Parathyroid adenoma (tissue), 2 donors: Measurements from ENCODE around the gene NIN.

Source experiments
- H2AFZ ChIP-seq: fragments of 300-600 bp; sonication (generic); one replicate; pipeline ENCODE4 v1.7.0; 2017; ENCODE audit warnings: antibody characterized with exemption, mild to moderate bottlenecking
- H3K27ac ChIP-seq: fragments of 300-600 bp; sonication (generic); one replicate; pipeline ENCODE4 v1.7.0; 2017
- H3K27me3 ChIP-seq: fragments of 300-600 bp; sonication (generic); one replicate; pipeline ENCODE4 v1.7.0; 2017; ENCODE audit warnings: low read length; ENCODE audit not compliant: control insufficient read depth, insufficient read depth
- H3K36me3 ChIP-seq: fragments of 300-600 bp; sonication (generic); one replicate; pipeline ENCODE4 v1.7.0; 2017; ENCODE audit warnings: low read length; ENCODE audit not compliant: control insufficient read depth, insufficient read depth
- H3K4me1 ChIP-seq: fragments of 300-600 bp; sonication (generic); one replicate; pipeline ENCODE4 v1.7.0; 2017; ENCODE audit warnings: control low read depth
- H3K4me2 ChIP-seq: fragments of 300-600 bp; sonication (generic); one replicate; pipeline ENCODE4 v1.7.0; 2017; ENCODE audit warnings: low read length
- H3K4me3 ChIP-seq: fragments of 300-600 bp; sonication (generic); one replicate; pipeline ENCODE4 v1.7.0; 2017; ENCODE audit warnings: low read depth, low read length
- H3K79me2 ChIP-seq: fragments of 300-600 bp; sonication (generic); one replicate; pipeline ENCODE4 v1.7.0; 2017; ENCODE audit warnings: control low read depth
- H3K9ac ChIP-seq: fragments of 300-600 bp; sonication (generic); one replicate; pipeline ENCODE4 v1.7.0; 2017; ENCODE audit warnings: mild to moderate bottlenecking
- H3K9me3 ChIP-seq: fragments of 300-600 bp; sonication (generic); one replicate; pipeline ENCODE4 v1.7.0; 2017; ENCODE audit warnings: low read length; ENCODE audit not compliant: control insufficient read depth
- CTCF ChIP-seq: fragments of 300-600 bp; sonication (generic); IDR thresholded peaks from one replicate; pipeline ENCODE4 v1.7.0; 2017; ENCODE audit warnings: antibody characterized with exemption, mild to moderate bottlenecking
- donor health status: primary hyperparathyroidism.

NIN gene

GRCh38 chr14:50860478-50861086 lies 29.6 kb upstream of the NIN start:
- Histone ChIP-seq H3K9ac (no peak overlapping the region), H3K4me3 (peak overlapping the region; percentile 73), H3K36me3 (no peaks in the 10 kb centered on the region), H2AFZ (peak overlapping the region; percentile 66), H3K79me2 (no peaks in the 10 kb centered on the region), H3K4me1 (no peaks in the 10 kb centered on the region), H3K4me2 (peak overlapping the region; percentile 99), H3K9me3 (no peaks in the 10 kb centered on the region), H3K27me3 (no peaks in the 10 kb centered on the region), H3K27ac (peak overlapping the region; percentile 15)
- peak; percentile 69 for TF ChIP-seq CTCF

GRCh38 chr14:50859296-50859624 lies 28.3 kb upstream of the NIN start:
- Histone ChIP-seq H3K9me3 (no peaks in the 10 kb centered on the region), H3K27me3 (no peaks in the 10 kb centered on the region), H3K4me3 (no peak overlapping the region), H3K79me2 (no peaks in the 10 kb centered on the region), H3K36me3 (no peaks in the 10 kb centered on the region), H3K9ac (no peak overlapping the region), H3K27ac (no peak overlapping the region), H3K4me1 (no peaks in the 10 kb centered on the region), H3K4me2 (no peak overlapping the region), H2AFZ (peak overlapping the region; percentile 66)
- TF ChIP-seq CTCF = no peak

- H3K4me3 ChIP-seq = no peak overlapping the region
- H3K36me3 ChIP-seq = no peaks in the 10 kb centered on the region
- H3K79me2 ChIP-seq = no peaks in the 10 kb centered on the region
- H2AFZ ChIP-seq = no peak overlapping the region
- no peak overlapping the region for H3K9ac ChIP-seq
- no peaks in the 10 kb centered on the region for H3K27me3 ChIP-seq
- no peak for TF ChIP-seq CTCF
- no peak overlapping the region for H3K27ac ChIP-seq
- H3K4me2 ChIP-seq = no peak overlapping the region
- no peaks in the 10 kb centered on the region for H3K9me3 ChIP-seq
- no peaks in the 10 kb centered on the region for H3K4me1 ChIP-seq
Measured at GRCh38 chr14:50856660-50857059, 25.7 kb upstream of the NIN start.

- no peak overlapping the region for H2AFZ ChIP-seq
- no peak overlapping the region for H3K4me3 ChIP-seq
- no peaks in the 10 kb centered on the region for H3K79me2 ChIP-seq
- TF ChIP-seq CTCF = no peak
- no peaks in the 10 kb centered on the region for H3K9me3 ChIP-seq
- H3K4me1 ChIP-seq = no peaks in the 10 kb centered on the region
- H3K27ac ChIP-seq = no peak overlapping the region
- H3K4me2 ChIP-seq = no peak overlapping the region
- H3K27me3 ChIP-seq = no peaks in the 10 kb centered on the region
- no peaks in the 10 kb centered on the region for H3K36me3 ChIP-seq
- H3K9ac ChIP-seq = no peak overlapping the region
Measured at GRCh38 chr14:50855558-50855957, 24.6 kb upstream of the NIN start.

- Histone ChIP-seq H3K79me2 (no peaks in the 10 kb centered on the region), H3K9ac (no peak overlapping the region), H3K4me2 (no peak overlapping the region), H3K9me3 (no peaks in the 10 kb centered on the region), H3K4me1 (no peaks in the 10 kb centered on the region), H3K27me3 (no peaks in the 10 kb centered on the region), H3K4me3 (no peak overlapping the region), H3K36me3 (no peaks in the 10 kb centered on the region), H3K27ac (no peak overlapping the region), H2AFZ (no peak overlapping the region)
- TF ChIP-seq CTCF = no peak
Measured at GRCh38 chr14:50854521-50854920, 23.6 kb upstream of the NIN start.
